ENCODE measurements around the gene COQ8A.

COQ8A gene

DNA sequence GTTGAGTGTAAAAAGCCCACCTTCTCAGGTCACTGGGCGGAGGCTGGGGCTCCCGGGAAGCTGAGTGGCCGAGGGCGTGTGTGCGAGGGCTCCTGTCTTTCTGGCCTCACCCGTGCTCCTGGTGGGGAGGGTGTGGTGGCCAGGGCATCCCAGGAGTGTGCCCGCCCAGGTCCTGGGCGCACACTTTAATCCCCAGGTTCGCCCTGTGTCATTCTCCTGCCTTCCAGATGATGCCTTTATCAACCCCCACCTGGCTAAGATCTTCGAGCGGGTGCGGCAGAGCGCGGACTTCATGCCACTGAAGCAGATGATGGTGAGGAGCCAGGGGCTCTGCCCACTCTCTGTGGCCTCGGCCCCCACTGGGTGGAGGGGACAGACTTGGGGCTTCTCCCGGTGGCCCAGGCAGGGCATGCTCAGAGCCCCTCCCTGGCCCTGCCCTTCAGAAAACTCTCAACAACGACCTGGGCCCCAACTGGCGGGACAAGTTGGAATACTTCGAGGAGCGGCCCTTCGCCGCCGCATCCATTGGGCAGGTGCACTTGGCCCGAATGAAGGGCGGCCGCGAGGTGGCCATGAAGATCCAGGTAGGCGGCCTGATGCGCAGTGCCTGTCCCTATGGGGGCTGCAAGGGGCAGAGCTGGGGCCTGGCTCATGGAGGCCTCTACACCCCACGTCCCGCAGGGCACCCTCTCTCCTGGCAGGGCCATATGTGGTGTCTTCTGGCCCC lies 42.5 kb downstream of the COQ8A start:
- H3K4me3 ChIP-seq (ENCODE audit: low read length, poor library complexity, severe bottlenecking): no peak overlapping the region
- no peaks in the 10 kb centered on the region for H3F3A ChIP-seq (ENCODE audit: low read depth)
- peaks cover 66% of the 10 kb centered on the region; the same call in 1 of the 2 replicates for H3K36me3 ChIP-seq (ENCODE audit: insufficient read depth, low read length)
- no peak overlapping the region for H3K9ac ChIP-seq (ENCODE audit: low read depth, low read length, poor library complexity, severe bottlenecking)
- H3K9me2 ChIP-seq (replicated peaks; ENCODE audit: low read depth, low read length): no peaks in the 10 kb centered on the region
- no peaks in the 10 kb centered on the region for H3K79me2 ChIP-seq (ENCODE audit: insufficient read depth, low read length)
- TF ChIP-seq, protein P1, sequence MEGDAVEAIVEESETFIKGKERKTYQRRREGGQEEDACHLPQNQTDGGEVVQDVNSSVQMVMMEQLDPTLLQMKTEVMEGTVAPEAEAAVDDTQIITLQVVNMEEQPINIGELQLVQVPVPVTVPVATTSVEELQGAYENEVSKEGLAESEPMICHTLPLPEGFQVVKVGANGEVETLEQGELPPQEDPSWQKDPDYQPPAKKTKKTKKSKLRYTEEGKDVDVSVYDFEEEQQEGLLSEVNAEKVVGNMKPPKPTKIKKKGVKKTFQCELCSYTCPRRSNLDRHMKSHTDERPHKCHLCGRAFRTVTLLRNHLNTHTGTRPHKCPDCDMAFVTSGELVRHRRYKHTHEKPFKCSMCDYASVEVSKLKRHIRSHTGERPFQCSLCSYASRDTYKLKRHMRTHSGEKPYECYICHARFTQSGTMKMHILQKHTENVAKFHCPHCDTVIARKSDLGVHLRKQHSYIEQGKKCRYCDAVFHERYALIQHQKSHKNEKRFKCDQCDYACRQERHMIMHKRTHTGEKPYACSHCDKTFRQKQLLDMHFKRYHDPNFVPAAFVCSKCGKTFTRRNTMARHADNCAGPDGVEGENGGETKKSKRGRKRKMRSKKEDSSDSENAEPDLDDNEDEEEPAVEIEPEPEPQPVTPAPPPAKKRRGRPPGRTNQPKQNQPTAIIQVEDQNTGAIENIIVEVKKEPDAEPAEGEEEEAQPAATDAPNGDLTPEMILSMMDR (conservative IDR thresholded peaks at IDR 0.05; ENCODE audit: low read length): no peak
- no peak for TF ChIP-seq EZH2phosphoT487 (IDR thresholded peaks at IDR 0.05; ENCODE audit: borderline replicate concordance)
- H3K4me1 ChIP-seq (ENCODE audit: insufficient read depth, low read length, poor library complexity, severe bottlenecking): no peaks in the 10 kb centered on the region
- no peak overlapping the region for H3K4me2 ChIP-seq (ENCODE audit: low read depth, low read length, poor library complexity, severe bottlenecking)
- H4K20me1 ChIP-seq (ENCODE audit: insufficient read depth, low read length, poor library complexity, severe bottlenecking): no peaks in the 10 kb centered on the region
- no peaks in the 10 kb centered on the region for H3K9me3 ChIP-seq (ENCODE audit: insufficient read depth, low read depth, low read length)
- H3K27me3 ChIP-seq (ENCODE audit: insufficient read depth, low read length, poor library complexity, severe bottlenecking): no peaks in the 10 kb centered on the region
- H2AFZ ChIP-seq (ENCODE audit: low read length): no peak overlapping the region

DNA sequence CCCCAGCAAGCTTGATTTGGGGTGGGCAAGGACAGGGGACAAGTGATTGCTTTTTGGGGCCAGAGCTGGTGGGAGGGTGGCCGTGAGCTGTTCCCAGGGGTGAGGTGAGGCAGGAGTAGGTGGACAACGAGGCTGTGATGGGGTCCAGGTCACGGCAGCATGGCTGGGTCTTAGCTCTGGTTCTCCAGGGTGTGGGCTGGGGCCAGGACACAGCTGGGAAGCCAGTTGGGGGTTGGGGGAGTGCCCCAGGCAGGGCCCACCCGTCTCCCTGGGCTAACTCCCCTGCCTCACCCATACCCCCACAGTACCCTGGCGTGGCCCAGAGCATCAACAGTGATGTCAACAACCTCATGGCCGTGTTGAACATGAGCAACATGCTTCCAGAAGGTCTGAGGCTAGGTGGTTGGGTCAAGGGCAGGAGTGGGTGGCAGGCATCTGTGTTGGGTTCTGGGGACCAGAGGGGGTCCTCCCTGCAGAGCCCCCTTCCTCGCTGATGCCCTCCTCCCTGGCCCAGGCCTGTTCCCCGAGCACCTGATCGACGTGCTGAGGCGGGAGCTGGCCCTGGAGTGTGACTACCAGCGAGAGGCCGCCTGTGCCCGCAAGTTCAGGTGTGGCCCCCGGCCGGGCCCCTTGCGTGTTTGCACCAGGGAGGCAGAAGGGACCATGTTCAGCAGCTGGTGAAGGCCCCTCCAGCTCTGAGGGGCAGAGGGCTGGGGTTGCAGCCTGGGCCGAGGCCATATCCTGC lies 43.3 kb downstream of the COQ8A start:
- no peak overlapping the region for H3K9ac ChIP-seq (ENCODE audit: low read depth, low read length, poor library complexity, severe bottlenecking)
- H3K27me3 ChIP-seq (ENCODE audit: insufficient read depth, low read length, poor library complexity, severe bottlenecking): no peaks in the 10 kb centered on the region
- no peaks in the 10 kb centered on the region for H4K20me1 ChIP-seq (ENCODE audit: insufficient read depth, low read length, poor library complexity, severe bottlenecking)
- no peaks in the 10 kb centered on the region for H3K9me2 ChIP-seq (replicated peaks; ENCODE audit: low read depth, low read length)
- no peak overlapping the region for H3K4me2 ChIP-seq (ENCODE audit: low read depth, low read length, poor library complexity, severe bottlenecking)
- peaks cover 58% of the 10 kb centered on the region; the same call in 1 of the 2 replicates for H3K36me3 ChIP-seq (ENCODE audit: insufficient read depth, low read length)
- no peaks in the 10 kb centered on the region for H3K9me3 ChIP-seq (ENCODE audit: insufficient read depth, low read depth, low read length)
- H3K4me1 ChIP-seq (ENCODE audit: insufficient read depth, low read length, poor library complexity, severe bottlenecking): no peaks in the 10 kb centered on the region
- no peak for TF ChIP-seq EZH2phosphoT487 (IDR thresholded peaks at IDR 0.05; ENCODE audit: borderline replicate concordance)
- TF ChIP-seq, protein P1 (conservative IDR thresholded peaks at IDR 0.05; ENCODE audit: low read length): no peak
- no peak overlapping the region for H3K4me3 ChIP-seq (ENCODE audit: low read length, poor library complexity, severe bottlenecking)
- H3F3A ChIP-seq (ENCODE audit: low read depth): no peaks in the 10 kb centered on the region
- no peaks in the 10 kb centered on the region for H3K79me2 ChIP-seq (ENCODE audit: insufficient read depth, low read length)
- no peak overlapping the region for H2AFZ ChIP-seq (ENCODE audit: low read length)

- Histone ChIP-seq H3K9me2 (replicated peaks; ENCODE audit: low read depth, low read length) (no peaks in the 10 kb centered on the region), H3K9ac (ENCODE audit: low read depth, low read length, poor library complexity, severe bottlenecking) (no peak overlapping the region), H3K4me1 (ENCODE audit: insufficient read depth, low read length, poor library complexity, severe bottlenecking) (no peaks in the 10 kb centered on the region), H3K4me3 (ENCODE audit: low read length, poor library complexity, severe bottlenecking) (no peak overlapping the region), H3K36me3 (ENCODE audit: insufficient read depth, low read length) (peaks cover 52% of the 10 kb centered on the region; the same call in 1 of the 2 replicates), H3K4me2 (ENCODE audit: low read depth, low read length, poor library complexity, severe bottlenecking) (no peak overlapping the region), H3K9me3 (ENCODE audit: insufficient read depth, low read depth, low read length) (no peaks in the 10 kb centered on the region), H2AFZ (ENCODE audit: low read length) (no peak overlapping the region), H4K20me1 (ENCODE audit: insufficient read depth, low read length, poor library complexity, severe bottlenecking) (no peaks in the 10 kb centered on the region), H3K27me3 (ENCODE audit: insufficient read depth, low read length, poor library complexity, severe bottlenecking) (no peaks in the 10 kb centered on the region), H3F3A (ENCODE audit: low read depth) (no peaks in the 10 kb centered on the region), H3K79me2 (ENCODE audit: insufficient read depth, low read length) (no peaks in the 10 kb centered on the region)
- TF ChIP-seq EZH2phosphoT487 (IDR thresholded peaks at IDR 0.05; ENCODE audit: borderline replicate concordance): no peak
- TF ChIP-seq, protein P1 (conservative IDR thresholded peaks at IDR 0.05; ENCODE audit: low read length): no peak
Measured at GRCh38 chr1:226983992-226984364, 43.9 kb downstream of the COQ8A start.
